SK-N-SH treated with all-trans-retinoic acid at 6 μM for 48 hours (cell line): ENCODE results near the gene PBX1.

ENCODE experiments used
- ATAC-seq: fragments of 200-7000 bp; cut with Tn5 transposase; 3 replicates; pipeline ENCODE4 v1.9.1; 2020; ENCODE audit warnings: mild to moderate bottlenecking, moderate library complexity
- ARNTL ChIP-seq: fragments of 450-650 bp; formaldehyde crosslinking; IDR thresholded peaks from 2 replicates; pipeline ENCODE4 v1.5.0; 2020; ENCODE audit warnings: low read depth, mild to moderate bottlenecking, moderate library complexity, borderline replicate concordance
- BACH2 ChIP-seq: fragments of 250-450 bp; sonication (Bioruptor Pico); IDR thresholded peaks from 2 replicates; pipeline ENCODE4 v1.9.0; 2021; ENCODE audit warnings: mild to moderate bottlenecking, borderline replicate concordance
- CSDC2 ChIP-seq: fragments of 250-450 bp; sonication (Bioruptor Pico); IDR thresholded peaks from 2 replicates; pipeline ENCODE4 v1.5.0; 2020; ENCODE audit warnings: mild to moderate bottlenecking, moderate library complexity
- CSRNP3 ChIP-seq: fragments of 250-450 bp; sonication (Bioruptor Pico); IDR thresholded peaks from 2 replicates; pipeline ENCODE4 v1.5.1; 2021; ENCODE audit warnings: mild to moderate bottlenecking, moderate library complexity
- ESRRG ChIP-seq: fragments of 250-450 bp; sonication (Bioruptor Pico); IDR thresholded peaks from 2 replicates; pipeline ENCODE4 v1.6.1; 2021; ENCODE audit warnings: mild to moderate bottlenecking
- GLIS3 ChIP-seq: fragments of 250-450 bp; sonication (Bioruptor Pico); IDR thresholded peaks from 2 replicates; pipeline ENCODE4 v1.5.0; 2020; ENCODE audit warnings: mild to moderate bottlenecking, moderate library complexity
- ISL1 ChIP-seq: fragments of 250-450 bp; sonication (Bioruptor Pico); IDR thresholded peaks from 2 replicates; pipeline ENCODE4 v2.1.2; 2022; ENCODE audit warnings: mild to moderate bottlenecking, moderate library complexity
- OSR1 ChIP-seq: fragments of 250-450 bp; sonication (Bioruptor Pico); IDR thresholded peaks from 2 replicates; pipeline ENCODE4 v1.8.0; 2022; ENCODE audit warnings: moderate library complexity, mild to moderate bottlenecking, inconsistent platforms
- PATZ1 ChIP-seq: fragments of 250-450 bp; sonication (Bioruptor Pico); IDR thresholded peaks from 2 replicates; pipeline ENCODE4 v1.8.0; 2020; ENCODE audit warnings: mild to moderate bottlenecking, moderate library complexity, borderline replicate concordance
- PPARA ChIP-seq: fragments of 250-450 bp; sonication (Bioruptor Pico); IDR thresholded peaks from 2 replicates; pipeline ENCODE4 v1.5.0; 2020; ENCODE audit warnings: mild to moderate bottlenecking, borderline replicate concordance
- RARB ChIP-seq: fragments of 250-450 bp; sonication (Bioruptor Pico); IDR thresholded peaks from 2 replicates; pipeline ENCODE4 v1.8.0; 2021; ENCODE audit warnings: mild to moderate bottlenecking, moderate library complexity
- SNAI2 ChIP-seq: fragments of 250-450 bp; sonication (Bioruptor Pico); IDR thresholded peaks from 2 replicates; pipeline ENCODE4 v1.5.0; 2020; ENCODE audit warnings: mild to moderate bottlenecking, moderate library complexity
- TCF4 ChIP-seq: fragments of 250-450 bp; sonication (Bioruptor Pico); IDR thresholded peaks from 2 replicates; pipeline ENCODE4 v1.8.0; 2021; ENCODE audit warnings: mild to moderate bottlenecking, moderate library complexity, borderline replicate concordance
- TOX ChIP-seq: fragments of 250-450 bp; sonication (Bioruptor Pico); IDR thresholded peaks from 2 replicates; pipeline ENCODE4 v1.8.0; 2021; ENCODE audit warnings: mild to moderate bottlenecking, moderate library complexity, borderline replicate concordance
- ZC3H10 ChIP-seq: fragments of 250-450 bp; sonication (Bioruptor Pico); IDR thresholded peaks from 2 replicates; pipeline ENCODE4 v1.5.1; 2021; ENCODE audit warnings: mild to moderate bottlenecking, moderate library complexity
- ZFP3 ChIP-seq: fragments of 250-450 bp; sonication (Bioruptor Pico); IDR thresholded peaks from 2 replicates; pipeline ENCODE4 v1.5.0; 2020; ENCODE audit warnings: mild to moderate bottlenecking, moderate library complexity
- ZFP30 ChIP-seq: fragments of 450-650 bp; formaldehyde crosslinking; IDR thresholded peaks from 2 replicates; pipeline ENCODE4 v1.5.0; 2022; ENCODE audit warnings: mild to moderate bottlenecking, moderate library complexity
- ZNF565 ChIP-seq: fragments of 450-650 bp; formaldehyde crosslinking; conservative IDR thresholded peaks from 2 replicates; pipeline ENCODE4 v1.5.0; 2020; ENCODE audit warnings: low read depth, mild to moderate bottlenecking, moderate library complexity
- ZNF70 ChIP-seq: fragments of 450-650 bp; formaldehyde crosslinking; IDR thresholded peaks from 2 replicates; pipeline ENCODE4 v1.5.0; 2020; ENCODE audit warnings: mild to moderate bottlenecking, moderate library complexity
- ZNF8 ChIP-seq: fragments of 450-650 bp; formaldehyde crosslinking; IDR thresholded peaks from 2 replicates; pipeline ENCODE4 v1.5.0; 2020; ENCODE audit warnings: mild to moderate bottlenecking, moderate library complexity
- TF ChIP-seq, protein P1 (sequence below): fragments of 250-450 bp; sonication (Bioruptor Pico); IDR thresholded peaks from 2 replicates; pipeline ENCODE4 v1.8.0; 2021; ENCODE audit warnings: low read depth, mild to moderate bottlenecking, moderate library complexity, borderline replicate concordance

The PBX1 gene

GRCh38 chr1:164678136-164678700, 119.2 kb downstream of the PBX1 start:
- no peak for ATAC-seq
- TF ChIP-seq ESRRG (CRISPR knock-in tag) (no peak), SNAI2 (no peak), ZFP3 (no peak), ISL1 (CRISPR knock-in tag) (no peak), PPARA (CRISPR knock-in tag) (no peak)
- TF ChIP-seq, protein P1, sequence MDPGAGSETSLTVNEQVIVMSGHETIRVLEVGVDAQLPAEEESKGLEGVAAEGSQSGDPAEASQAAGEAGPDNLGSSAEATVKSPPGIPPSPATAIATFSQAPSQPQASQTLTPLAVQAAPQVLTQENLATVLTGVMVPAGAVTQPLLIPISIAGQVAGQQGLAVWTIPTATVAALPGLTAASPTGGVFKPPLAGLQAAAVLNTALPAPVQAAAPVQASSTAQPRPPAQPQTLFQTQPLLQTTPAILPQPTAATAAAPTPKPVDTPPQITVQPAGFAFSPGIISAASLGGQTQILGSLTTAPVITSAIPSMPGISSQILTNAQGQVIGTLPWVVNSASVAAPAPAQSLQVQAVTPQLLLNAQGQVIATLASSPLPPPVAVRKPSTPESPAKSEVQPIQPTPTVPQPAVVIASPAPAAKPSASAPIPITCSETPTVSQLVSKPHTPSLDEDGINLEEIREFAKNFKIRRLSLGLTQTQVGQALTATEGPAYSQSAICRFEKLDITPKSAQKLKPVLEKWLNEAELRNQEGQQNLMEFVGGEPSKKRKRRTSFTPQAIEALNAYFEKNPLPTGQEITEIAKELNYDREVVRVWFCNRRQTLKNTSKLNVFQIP = no peak

GRCh38 chr1:164682570-164682969, 123.6 kb downstream of the PBX1 start:
- no peak for ATAC-seq
- no peak for TF ChIP-seq ZFP3

DNA sequence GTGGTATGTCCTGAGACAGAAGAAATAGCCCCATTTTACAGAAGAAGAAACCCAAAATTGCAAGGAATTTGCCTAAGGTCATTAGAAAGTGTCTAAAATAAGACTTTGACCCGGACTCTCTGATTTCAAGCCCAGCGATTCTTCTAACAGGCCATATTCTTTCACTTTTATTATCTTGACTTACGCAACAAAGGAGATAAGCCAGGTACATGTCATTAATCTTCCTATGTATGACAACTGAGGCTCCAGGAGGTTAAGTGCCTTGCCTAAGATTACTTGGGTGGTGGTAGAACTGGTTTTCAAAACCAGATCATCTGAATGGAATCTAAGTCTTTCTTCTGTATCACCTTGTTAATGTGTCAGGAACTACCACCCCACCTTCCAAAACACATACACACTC, 124.3 kb downstream of the PBX1 start:
- no peak for ATAC-seq
- TF ChIP-seq ZNF70 (CRISPR knock-in tag) = no peak
- TF ChIP-seq RARB (CRISPR knock-in tag) = no peak
- TF ChIP-seq CSDC2 (CRISPR knock-in tag) = no peak
- no peak for TF ChIP-seq OSR1 (CRISPR knock-in tag)
- TF ChIP-seq BACH2 (CRISPR knock-in tag) = no peak
- TF ChIP-seq PATZ1 (CRISPR knock-in tag) = no peak
- no peak for TF ChIP-seq ZFP30 (CRISPR knock-in tag)
- no peak for TF ChIP-seq ZFP3
- no peak for TF ChIP-seq TOX (CRISPR knock-in tag)
- TF ChIP-seq, protein P1 = no peak
- TF ChIP-seq ZNF8 (CRISPR knock-in tag) = no peak
- TF ChIP-seq SNAI2 = no peak
- TF ChIP-seq PPARA (CRISPR knock-in tag) = no peak
- TF ChIP-seq ISL1 (CRISPR knock-in tag) = no peak
- TF ChIP-seq, all 23 proteins: peak for 0

DNA sequence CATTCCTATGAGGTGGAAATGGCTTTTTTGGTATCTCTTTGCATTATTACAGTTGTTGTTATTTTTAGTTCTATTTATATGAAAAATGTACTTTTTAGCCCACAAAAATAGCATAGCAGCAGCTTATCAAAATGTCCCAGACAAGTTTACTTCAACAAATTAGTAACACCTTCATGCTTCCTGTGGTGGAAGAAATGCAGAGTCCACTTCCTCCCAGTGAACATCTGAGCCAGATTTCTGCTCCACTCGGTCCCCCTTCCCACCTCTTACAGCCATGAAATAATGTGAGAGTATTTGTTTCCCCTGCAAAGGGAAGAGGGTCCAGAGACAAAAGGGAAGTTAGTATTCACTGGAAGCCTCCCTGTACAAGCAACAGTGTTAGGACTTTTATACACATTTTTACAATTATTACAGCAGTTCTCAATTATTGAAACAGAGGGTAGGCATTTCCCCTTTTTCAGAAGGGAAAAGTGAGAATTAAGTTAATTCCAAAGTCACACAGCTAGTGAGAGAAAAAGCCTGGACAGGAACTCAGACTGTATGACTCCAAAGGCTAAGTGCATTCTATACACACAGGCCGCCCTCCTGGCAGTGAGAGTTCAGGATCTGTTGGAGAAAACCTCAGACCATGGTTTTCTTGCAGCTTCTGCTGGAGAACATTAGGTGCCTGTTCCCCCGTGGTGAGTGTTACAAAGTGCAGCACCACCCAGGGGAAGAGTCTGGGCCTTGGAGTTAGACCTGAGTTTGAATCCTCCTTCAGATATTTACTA, 126.5 kb downstream of the PBX1 start:
- ATAC-seq = 0 out of 3 replicates have a peak, but pooled peaks have one; percentile 29
- TF ChIP-seq CSDC2 (CRISPR knock-in tag) = no peak
- TF ChIP-seq TCF4 (CRISPR knock-in tag) = no peak
- no peak for TF ChIP-seq OSR1 (CRISPR knock-in tag)
- TF ChIP-seq ARNTL (CRISPR knock-in tag) = no peak
- TF ChIP-seq BACH2 (CRISPR knock-in tag) = no peak
- no peak for TF ChIP-seq ZNF70 (CRISPR knock-in tag)
- no peak for TF ChIP-seq ZNF565 (CRISPR knock-in tag)
- no peak for TF ChIP-seq ZFP30 (CRISPR knock-in tag)

GRCh38 chr1:164687777-164688176, 128.8 kb downstream of the PBX1 start:
- no peak for ATAC-seq
- TF ChIP-seq GLIS3 = no peak

DNA sequence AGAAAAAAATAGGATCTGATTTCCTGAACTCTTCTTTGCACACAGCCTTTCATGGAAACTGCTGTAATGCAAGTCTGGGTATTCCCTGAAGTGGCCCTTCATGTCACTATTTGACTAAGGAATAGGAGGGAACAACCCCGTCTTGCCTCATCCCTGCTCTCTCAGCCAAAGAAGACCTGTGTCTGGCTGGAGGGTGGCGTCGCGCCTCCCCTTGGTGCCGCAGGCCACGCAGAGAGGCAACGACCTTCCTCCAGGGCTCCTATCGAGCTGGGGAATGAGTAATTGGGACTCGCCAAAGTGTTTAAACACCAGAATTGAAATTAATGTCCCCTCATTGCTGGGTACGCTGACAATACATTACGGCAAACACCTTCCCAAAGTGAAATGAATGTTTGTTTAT, 129.8 kb downstream of the PBX1 start:
- no peak for TF ChIP-seq OSR1 (CRISPR knock-in tag)
- no peak for TF ChIP-seq ARNTL (CRISPR knock-in tag)
- TF ChIP-seq TCF4 (CRISPR knock-in tag) = no peak
- TF ChIP-seq ZC3H10 (CRISPR knock-in tag) = no peak
- TF ChIP-seq PPARA (CRISPR knock-in tag) = no peak
- TF ChIP-seq CSRNP3 (CRISPR knock-in tag) = no peak
- no peak for TF ChIP-seq PATZ1 (CRISPR knock-in tag)
- TF ChIP-seq ZFP3 = no peak
- TF ChIP-seq ZNF565 (CRISPR knock-in tag) = no peak
- no peak for ATAC-seq
